Skeletal muscle satellite cell (primary cell): ENCODE measurements around the gene MGMT.

Experiments used
- H3K27me3 ChIP-seq: 2 replicates; pipeline ENCODE4 v1.7.0; 2013; ENCODE audit warnings: low read length; ENCODE audit not compliant: control insufficient read depth, insufficient read depth
- H3K36me3 ChIP-seq: 2 replicates; pipeline ENCODE4 v1.7.0; 2013; ENCODE audit warnings: mild to moderate bottlenecking, control low read depth, low read length; ENCODE audit not compliant: insufficient read depth
- H3K4me1 ChIP-seq: 2 replicates; pipeline ENCODE4 v1.7.0; 2013; ENCODE audit warnings: low read length; ENCODE audit not compliant: control insufficient read depth, insufficient read depth
- H3K4me2 ChIP-seq: 2 replicates; pipeline ENCODE4 v1.7.0; 2013; ENCODE audit warnings: mild to moderate bottlenecking, low read length
- H3K4me3 ChIP-seq: 2 replicates; pipeline ENCODE4 v1.7.0; 2013; ENCODE audit warnings: low read length
- H3K9ac ChIP-seq: 2 replicates; pipeline ENCODE4 v1.7.0; 2013; ENCODE audit warnings: mild to moderate bottlenecking, low read depth, low read length, moderate library complexity
- H3K9me3 ChIP-seq: replicated peaks from 2 replicates; pipeline ENCODE4 v1.7.0; 2013; ENCODE audit warnings: mild to moderate bottlenecking, control low read depth, low read length

MGMT gene

DNA sequence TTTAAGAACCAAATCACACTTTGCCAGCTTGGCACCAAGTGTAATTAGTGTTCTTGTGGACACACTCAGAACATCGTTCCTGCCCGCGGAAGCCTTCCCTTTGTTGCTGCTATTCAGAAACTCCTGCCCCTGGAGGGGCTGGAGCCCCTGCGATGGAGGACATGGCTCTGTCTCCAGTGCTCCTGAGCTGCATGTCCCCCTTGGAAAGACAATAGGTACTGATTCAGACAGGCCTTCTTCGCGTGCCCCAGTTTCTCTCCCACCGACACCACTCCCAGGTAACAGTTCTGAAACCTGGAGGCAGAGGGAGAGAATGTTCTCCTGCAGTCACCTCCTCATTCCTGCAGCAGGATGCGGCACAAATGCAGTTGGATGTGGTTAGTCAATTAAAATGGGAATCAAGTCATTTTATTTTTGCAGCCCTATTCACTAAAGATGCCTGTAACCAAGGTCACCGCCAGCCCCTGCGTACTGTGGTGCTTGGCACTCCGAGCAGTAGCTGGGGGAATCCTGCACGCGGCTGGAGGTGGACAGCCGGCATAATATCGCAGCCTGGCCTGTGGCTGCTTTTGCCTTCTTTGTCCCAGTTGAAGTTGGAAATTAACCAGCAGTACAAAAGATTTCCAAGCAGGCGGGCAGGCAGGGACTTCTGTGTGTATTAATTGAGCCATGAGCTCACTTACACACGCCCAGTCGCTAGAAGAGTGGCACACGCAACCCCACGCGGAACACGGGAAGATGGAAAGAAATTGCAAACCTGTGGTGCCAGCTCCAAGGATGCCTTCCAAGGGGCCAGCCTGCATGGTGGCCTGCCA is 291.4 kb downstream of the MGMT start:
- Histone ChIP-seq H3K4me3 (no peak overlapping the region), H3K9ac (no peak overlapping the region), H3K9me3 (no peaks in the 10 kb centered on the region), H3K4me2 (no peak overlapping the region), H3K36me3 (no peaks in the 10 kb centered on the region), H3K4me1 (no peaks in the 10 kb centered on the region), H3K27me3 (no peaks in the 10 kb centered on the region)

- no peak overlapping the region for H3K9ac ChIP-seq
- no peaks in the 10 kb centered on the region for H3K4me1 ChIP-seq
- H3K36me3 ChIP-seq: no peaks in the 10 kb centered on the region
- no peak overlapping the region for H3K4me3 ChIP-seq
- H3K4me2 ChIP-seq: no peak overlapping the region
- no peaks in the 10 kb centered on the region for H3K9me3 ChIP-seq
- H3K27me3 ChIP-seq: no peaks in the 10 kb centered on the region
These were observed 292.4 kb downstream of the MGMT start for GRCh38 chr10:129759214-129760002.

DNA sequence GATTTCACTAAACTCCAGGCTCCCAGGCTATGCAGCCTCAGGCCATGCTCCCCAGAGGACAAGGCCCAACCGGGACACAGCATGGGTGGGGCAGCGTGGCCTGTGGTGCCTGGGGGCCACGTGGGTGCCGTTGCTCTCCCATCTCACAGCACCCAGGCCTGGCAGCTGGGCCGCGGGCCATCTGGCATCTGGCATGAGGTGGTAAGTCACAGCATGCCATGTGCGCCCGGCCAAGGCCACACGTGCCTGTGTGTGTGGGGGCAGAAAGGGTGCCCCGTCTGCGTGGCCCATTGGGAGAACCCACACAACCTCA is 292.9 kb downstream of the MGMT start:
- H3K36me3 ChIP-seq: no peaks in the 10 kb centered on the region
- H3K4me1 ChIP-seq: no peaks in the 10 kb centered on the region
- H3K4me3 ChIP-seq: no peak overlapping the region
- no peak overlapping the region for H3K9ac ChIP-seq
- H3K9me3 ChIP-seq: no peaks in the 10 kb centered on the region
- H3K4me2 ChIP-seq: no peak overlapping the region
- no peaks in the 10 kb centered on the region for H3K27me3 ChIP-seq

DNA sequence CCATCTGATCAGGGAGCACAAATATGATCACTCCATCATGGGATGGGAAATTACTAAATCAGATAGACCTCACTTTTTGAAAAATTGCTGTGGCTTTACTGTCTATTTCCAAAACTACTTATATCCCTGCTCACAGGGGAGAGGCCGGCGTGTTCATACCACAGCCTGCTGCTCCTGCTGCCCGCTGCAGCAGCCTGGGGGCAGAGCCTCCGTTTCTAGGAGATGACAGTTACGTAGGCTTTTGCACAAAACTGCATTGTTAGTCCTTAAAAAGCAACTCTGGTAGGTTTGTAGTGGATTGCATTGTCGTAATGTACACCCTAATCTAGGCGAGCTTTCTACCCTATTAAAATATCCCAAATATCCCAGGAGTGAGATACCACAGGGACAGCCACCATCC is 293.4 kb downstream of the MGMT start:
- Histone ChIP-seq H3K4me2 (no peak overlapping the region), H3K27me3 (no peaks in the 10 kb centered on the region), H3K9me3 (no peaks in the 10 kb centered on the region), H3K4me3 (no peak overlapping the region), H3K4me1 (no peaks in the 10 kb centered on the region), H3K9ac (no peak overlapping the region), H3K36me3 (no peaks in the 10 kb centered on the region)

- H3K4me2 ChIP-seq: no peak overlapping the region
- H3K36me3 ChIP-seq: no peaks in the 10 kb centered on the region
- H3K9me3 ChIP-seq: no peaks in the 10 kb centered on the region
- no peak overlapping the region for H3K4me3 ChIP-seq
- H3K9ac ChIP-seq: no peak overlapping the region
- no peaks in the 10 kb centered on the region for H3K4me1 ChIP-seq
- H3K27me3 ChIP-seq: no peaks in the 10 kb centered on the region
These were observed 294.3 kb downstream of the MGMT start for GRCh38 chr10:129761197-129761972.

GRCh38 chr10:129761981-129762956 is 295.2 kb downstream of the MGMT start:
- Histone ChIP-seq H3K9me3 (no peaks in the 10 kb centered on the region), H3K4me2 (no peak overlapping the region), H3K36me3 (no peaks in the 10 kb centered on the region), H3K4me1 (no peaks in the 10 kb centered on the region), H3K27me3 (no peaks in the 10 kb centered on the region), H3K9ac (no peak overlapping the region), H3K4me3 (no peak overlapping the region)

DNA sequence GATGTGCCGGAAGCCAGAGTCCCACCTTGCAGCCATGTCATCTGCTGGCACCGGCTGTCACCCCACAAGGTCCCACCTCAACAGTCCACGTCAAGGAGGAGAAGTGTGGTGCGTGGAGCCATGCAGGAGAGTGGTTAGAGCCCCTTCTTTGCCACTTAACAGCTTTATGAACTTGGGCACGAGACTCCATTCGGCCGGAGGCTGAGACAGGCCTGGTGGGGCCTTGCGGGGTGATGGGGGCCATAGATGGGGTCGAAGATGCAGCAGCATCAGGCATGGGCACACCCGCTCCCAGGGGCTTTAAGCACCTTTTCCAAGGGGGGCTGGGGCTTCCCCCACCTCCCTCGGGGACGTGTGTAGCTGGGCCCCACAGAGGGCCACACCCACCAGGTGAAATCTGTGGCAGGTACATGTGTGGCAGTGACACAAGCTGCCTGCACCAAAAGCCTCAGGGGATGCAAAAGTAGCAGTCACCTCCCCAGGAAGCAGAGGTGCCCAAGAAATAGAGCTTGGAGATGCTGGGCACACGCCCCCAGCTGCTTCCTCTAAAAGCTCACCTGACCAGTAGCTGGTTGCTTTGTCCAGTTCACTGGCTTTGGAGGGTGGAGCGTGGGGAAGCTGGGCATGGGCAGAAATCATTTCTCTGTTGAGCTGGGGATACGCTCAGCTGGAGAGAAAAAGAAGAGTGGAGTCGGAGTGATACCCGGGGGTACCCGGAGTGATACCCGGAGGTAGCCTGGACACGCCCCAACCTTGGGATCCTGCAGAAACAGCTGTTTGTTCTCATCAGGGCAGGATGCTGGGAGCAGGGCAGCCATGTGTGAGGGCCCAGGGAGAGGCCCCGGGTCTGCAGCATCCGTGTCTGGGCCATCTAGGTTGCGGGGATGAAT is 297.2 kb downstream of the MGMT start:
- no peak overlapping the region for H3K4me3 ChIP-seq
- H3K9me3 ChIP-seq: no peaks in the 10 kb centered on the region
- no peak overlapping the region for H3K4me2 ChIP-seq
- H3K36me3 ChIP-seq: no peaks in the 10 kb centered on the region
- H3K4me1 ChIP-seq: no peaks in the 10 kb centered on the region
- no peaks in the 10 kb centered on the region for H3K27me3 ChIP-seq
- H3K9ac ChIP-seq: no peak overlapping the region

GRCh38 chr10:129764901-129765663 is 298.0 kb downstream of the MGMT start:
- Histone ChIP-seq H3K27me3 (no peaks in the 10 kb centered on the region), H3K4me1 (no peaks in the 10 kb centered on the region), H3K9ac (no peak overlapping the region), H3K4me3 (no peak overlapping the region), H3K9me3 (no peaks in the 10 kb centered on the region), H3K4me2 (no peak overlapping the region), H3K36me3 (no peaks in the 10 kb centered on the region)

- no peak overlapping the region for H3K4me2 ChIP-seq
- no peaks in the 10 kb centered on the region for H3K9me3 ChIP-seq
- H3K27me3 ChIP-seq: no peaks in the 10 kb centered on the region
- no peak overlapping the region for H3K4me3 ChIP-seq
- H3K9ac ChIP-seq: no peak overlapping the region
- no peaks in the 10 kb centered on the region for H3K36me3 ChIP-seq
- H3K4me1 ChIP-seq: no peaks in the 10 kb centered on the region
These were observed 298.9 kb downstream of the MGMT start for GRCh38 chr10:129765664-129766550.
